C4-2B (cell line): ENCODE data around the gene ALKBH7.

Experiments
- CTCF ChIP-seq: fragments of 450-650 bp; conservative IDR thresholded peaks from 2 replicates; pipeline ENCODE4 v1.5.1; 2017; ENCODE audit warnings: mild to moderate bottlenecking
- ZFX ChIP-seq: fragments of 450-650 bp; IDR thresholded peaks from 2 replicates; pipeline ENCODE4 v1.6.1; 2017

DNA sequence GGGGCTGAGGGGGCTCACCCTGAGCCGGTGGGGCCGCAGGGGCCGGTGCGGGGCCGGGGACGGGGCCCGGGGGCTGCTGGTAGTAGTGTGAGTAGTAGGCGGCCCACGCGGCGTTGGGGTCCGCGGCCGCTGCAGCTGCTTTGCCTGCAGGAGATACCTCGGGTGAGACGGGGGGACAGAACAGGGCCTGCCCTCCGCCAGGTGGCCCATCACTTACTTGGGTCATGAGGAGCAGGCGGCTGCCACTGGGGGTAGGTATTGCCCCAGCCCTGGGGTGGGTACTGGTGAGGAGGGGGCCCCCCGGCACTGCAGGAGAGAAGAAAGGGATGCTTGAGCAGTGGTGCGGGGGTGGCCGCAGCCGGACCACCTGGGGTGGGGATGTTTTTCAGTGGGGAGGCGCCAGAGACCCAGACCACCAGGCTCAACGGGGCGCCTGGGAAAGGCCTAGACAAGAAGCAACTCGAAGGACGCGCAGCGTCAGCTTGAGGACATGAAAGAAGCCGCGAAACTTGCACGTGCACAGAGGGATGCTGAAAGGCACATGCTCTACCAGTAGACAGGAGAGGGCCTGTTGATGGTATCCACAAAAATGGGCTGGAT lies 43.1 kb downstream of the ALKBH7 start:
- TF ChIP-seq CTCF (no peak), ZFX (no peak)
